Effector memory CD8-positive, alpha-beta T cell (primary cell): ENCODE results near the gene HENMT1.

Experiments
- ATAC-seq: fragments of 150-1000 bp; cut with Tn5 transposase; replicated peaks from 2 replicates; pipeline ENCODE4 v1.10.0; 2021; ENCODE audit warnings: mild to moderate bottlenecking, moderate library complexity
- DNase-seq, 3 experiments: peaks; one replicate each; pipeline ENCODE4 v3.0.0; 2021
- H3K27ac Mint-ChIP-seq, 2 donors: one replicate each; pipeline ENCODE4 v1.8.0; 2022; ENCODE audit warnings: mild to moderate bottlenecking in 2 of 2, mixed read lengths in 2 of 2, moderate library complexity in 2 of 2
- H3K27me3 Mint-ChIP-seq, 2 donors: one replicate each; pipeline ENCODE4 v1.8.0; 2022; ENCODE audit warnings: mixed read lengths in 2 of 2
- H3K36me3 Mint-ChIP-seq: one replicate; pipeline ENCODE4 v1.8.0; 2022; ENCODE audit warnings: mild to moderate bottlenecking, moderate library complexity, mixed read lengths; ENCODE audit not compliant: insufficient read depth
- H3K4me1 Mint-ChIP-seq, 2 donors: one replicate each; pipeline ENCODE4 v1.8.0; 2022; ENCODE audit warnings: low read depth in 2 of 2, mixed read lengths in 2 of 2
- H3K4me3 Mint-ChIP-seq, 2 donors: one replicate each; pipeline ENCODE4 v1.8.0; 2022; ENCODE audit warnings: mild to moderate bottlenecking in 2 of 2, mixed read lengths in 2 of 2, moderate library complexity in 2 of 2
- H3K9me3 Mint-ChIP-seq, 2 donors: one replicate each; pipeline ENCODE4 v1.8.0; 2022; ENCODE audit warnings: mixed read lengths in 2 of 2

Gene HENMT1

DNA sequence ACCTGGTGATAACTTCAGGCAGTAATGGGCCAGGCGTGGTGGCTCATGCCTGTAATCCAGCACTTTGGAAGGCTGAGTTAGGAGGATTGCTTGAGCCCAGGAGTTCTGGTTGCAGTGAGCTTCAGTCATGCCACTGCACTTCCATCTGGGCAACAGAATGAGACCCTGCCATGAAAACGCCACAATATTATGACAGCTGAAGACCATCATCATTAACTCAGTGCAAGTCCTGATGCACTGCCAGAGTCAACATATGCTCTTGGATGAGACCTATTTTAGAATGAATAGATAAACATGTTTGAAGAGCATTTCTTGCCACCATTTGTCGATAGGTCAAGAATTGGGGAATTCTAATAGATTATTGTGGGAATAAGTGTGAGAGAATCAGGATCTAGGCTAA, 26.4 kb downstream of the HENMT1 start:
- H3K9me3 Mint-ChIP-seq: no peaks in the 10 kb centered on the region
- peaks cover 12% of the 10 kb centered on the region for H3K36me3 Mint-ChIP-seq
- no peak overlapping the region for H3K4me3 Mint-ChIP-seq
- no peaks in the 10 kb centered on the region for H3K27me3 Mint-ChIP-seq
- no peaks in the 10 kb centered on the region for H3K4me1 Mint-ChIP-seq
- ATAC-seq (no peak), DNase-seq (no peak)
- H3K27ac Mint-ChIP-seq: no peak overlapping the region

GRCh38 chr1:108628665-108629064, 32.2 kb downstream of the HENMT1 start:
- Mint-ChIP-seq H3K4me1 (peaks cover 0 to 5% of the 10 kb centered on the region in 2 donors), H3K9me3 (no peaks in the 10 kb centered on the region), H3K27ac (no peak overlapping the region), H3K4me3 (no peak overlapping the region), H3K36me3 (peaks cover 19% of the 10 kb centered on the region), H3K27me3 (no peaks in the 10 kb centered on the region)
- ATAC-seq (no peak), DNase-seq (no peak)

DNA sequence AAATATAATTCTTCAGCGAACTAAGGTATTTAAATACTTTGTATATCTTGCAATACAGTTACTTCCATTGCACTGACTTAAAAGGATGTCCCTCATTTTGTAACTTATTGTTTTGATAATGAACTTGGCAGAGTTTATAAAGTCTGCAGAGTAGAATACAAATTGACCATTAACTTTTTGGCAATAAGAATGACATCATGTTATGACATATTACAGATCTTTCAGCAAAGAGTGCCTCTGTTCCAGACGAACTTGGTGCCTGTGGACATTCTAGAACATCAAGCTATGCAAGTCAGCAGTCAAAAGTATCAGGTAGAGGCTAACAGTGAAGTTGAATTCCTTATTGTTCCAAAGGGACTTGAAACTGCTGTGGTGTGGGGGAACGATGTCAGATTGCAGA, 32.9 kb downstream of the HENMT1 start:
- no peak overlapping the region for H3K4me3 Mint-ChIP-seq
- ATAC-seq: no peak
- H3K27me3 Mint-ChIP-seq: no peaks in the 10 kb centered on the region
- DNase-seq: no peak
- H3K4me1 Mint-ChIP-seq: peaks cover 0 to 5% of the 10 kb centered on the region in 2 donors
- H3K36me3 Mint-ChIP-seq: peaks cover 12% of the 10 kb centered on the region
- H3K27ac Mint-ChIP-seq: no peak overlapping the region
- no peaks in the 10 kb centered on the region for H3K9me3 Mint-ChIP-seq

- Mint-ChIP-seq H3K4me1 (peaks cover 0 to 5% of the 10 kb centered on the region in 2 donors), H3K36me3 (peaks cover 10% of the 10 kb centered on the region), H3K27ac (peak overlapping the region in 1 of 2 donors; percentile 85), H3K27me3 (no peaks in the 10 kb centered on the region), H3K4me3 (no peak overlapping the region), H3K9me3 (no peaks in the 10 kb centered on the region)
- DNase-seq (no peak), ATAC-seq (no peak)
These were observed 33.6 kb downstream of the HENMT1 start for GRCh38 chr1:108627256-108627655.

- DNase-seq (no peak), ATAC-seq (no peak)
- Mint-ChIP-seq H3K9me3 (no peaks in the 10 kb centered on the region), H3K4me3 (no peak overlapping the region), H3K36me3 (peaks cover 12% of the 10 kb centered on the region), H3K4me1 (peaks cover 0 to 5% of the 10 kb centered on the region in 2 donors), H3K27me3 (no peaks in the 10 kb centered on the region), H3K27ac (peak overlapping the region in 1 of 2 donors; percentile 39)
These were observed 36.8 kb downstream of the HENMT1 start for GRCh38 chr1:108624069-108624468.

DNA sequence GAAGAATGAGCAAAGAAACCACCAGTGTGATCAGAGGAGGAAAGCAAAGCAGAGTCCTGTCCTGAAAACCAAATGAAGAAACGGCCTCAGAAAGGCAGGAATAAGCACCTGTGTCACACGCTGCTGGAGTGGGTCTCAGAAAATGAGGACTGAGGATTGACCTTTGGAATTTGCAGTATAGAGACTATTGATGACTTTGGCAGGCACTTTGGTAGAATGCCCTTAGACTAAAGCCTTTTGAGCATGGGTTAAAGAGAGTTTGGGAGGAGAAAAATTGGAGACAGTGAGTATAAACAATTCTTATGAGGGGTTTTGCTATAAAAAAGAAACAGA, 43.2 kb downstream of the HENMT1 start:
- Mint-ChIP-seq H3K27me3 (no peaks in the 10 kb centered on the region), H3K36me3 (peaks cover 3% of the 10 kb centered on the region), H3K4me1 (no peaks in the 10 kb centered on the region), H3K9me3 (no peaks in the 10 kb centered on the region), H3K27ac (no peak overlapping the region), H3K4me3 (no peak overlapping the region)
- no peak for ATAC-seq
- no peak for DNase-seq

- Mint-ChIP-seq H3K4me3 (no peak overlapping the region), H3K9me3 (no peaks in the 10 kb centered on the region), H3K27me3 (no peaks in the 10 kb centered on the region), H3K27ac (no peak overlapping the region), H3K36me3 (peaks cover 3% of the 10 kb centered on the region), H3K4me1 (no peaks in the 10 kb centered on the region)
- ATAC-seq: no peak
- DNase-seq: no peak
These were observed 43.7 kb downstream of the HENMT1 start for GRCh38 chr1:108617008-108617723.

DNA sequence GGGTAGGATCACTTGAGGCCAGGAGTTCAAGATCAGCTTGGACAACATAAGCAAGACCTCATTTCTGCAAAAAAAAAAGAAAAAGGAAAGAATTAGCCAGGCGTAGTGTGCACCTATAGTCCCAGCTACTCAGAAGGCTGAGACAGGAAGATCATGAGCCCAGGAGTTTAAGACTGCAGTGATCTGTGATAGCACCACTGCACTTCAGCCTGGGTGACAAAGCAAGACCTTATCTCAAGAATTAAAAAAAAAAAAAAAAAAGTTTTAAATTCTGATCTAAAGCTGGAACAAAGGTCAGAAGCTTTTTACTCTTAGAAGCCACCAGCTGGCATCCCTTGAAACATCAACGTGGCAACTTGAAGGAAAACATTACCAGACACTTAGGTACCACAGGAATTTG, 45.3 kb downstream of the HENMT1 start:
- Mint-ChIP-seq H3K27me3 (no peaks in the 10 kb centered on the region), H3K4me1 (no peaks in the 10 kb centered on the region), H3K36me3 (peaks cover 3% of the 10 kb centered on the region), H3K9me3 (no peaks in the 10 kb centered on the region), H3K4me3 (no peak overlapping the region), H3K27ac (no peak overlapping the region)
- no peak for ATAC-seq
- DNase-seq: no peak

GRCh38 chr1:108612496-108612895, 48.4 kb downstream of the HENMT1 start:
- H3K4me3 Mint-ChIP-seq: no peak overlapping the region
- H3K36me3 Mint-ChIP-seq: peaks cover 3% of the 10 kb centered on the region
- H3K27ac Mint-ChIP-seq: no peak overlapping the region
- H3K27me3 Mint-ChIP-seq: no peaks in the 10 kb centered on the region
- no peaks in the 10 kb centered on the region for H3K9me3 Mint-ChIP-seq
- DNase-seq (no peak), ATAC-seq (no peak)
- peaks cover 0 to 1% of the 10 kb centered on the region in 2 donors for H3K4me1 Mint-ChIP-seq

DNA sequence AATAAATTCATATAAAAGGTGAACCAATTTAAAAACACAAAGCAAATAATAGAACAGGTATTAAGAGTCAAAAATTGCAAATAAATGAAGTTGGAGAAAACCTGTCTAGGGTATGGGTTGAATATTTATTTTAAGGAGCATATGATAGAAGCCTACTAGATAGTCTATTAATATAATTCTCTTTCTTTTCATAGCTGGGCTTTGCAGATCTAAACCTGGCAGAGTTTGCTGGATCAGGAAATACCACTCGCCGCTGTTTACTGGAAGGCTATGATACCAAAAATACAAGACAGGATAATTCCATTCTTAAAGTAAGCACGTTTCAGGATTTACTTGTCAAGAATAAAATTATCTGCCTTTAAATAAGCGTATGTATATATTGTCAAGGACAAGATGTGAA, 48.9 kb downstream of the HENMT1 start:
- Mint-ChIP-seq H3K27ac (no peak overlapping the region), H3K4me1 (peaks cover 0 to 1% of the 10 kb centered on the region in 2 donors), H3K36me3 (peaks cover 3% of the 10 kb centered on the region), H3K27me3 (no peaks in the 10 kb centered on the region), H3K4me3 (no peak overlapping the region), H3K9me3 (no peaks in the 10 kb centered on the region)
- DNase-seq (no peak), ATAC-seq (no peak)

DNA sequence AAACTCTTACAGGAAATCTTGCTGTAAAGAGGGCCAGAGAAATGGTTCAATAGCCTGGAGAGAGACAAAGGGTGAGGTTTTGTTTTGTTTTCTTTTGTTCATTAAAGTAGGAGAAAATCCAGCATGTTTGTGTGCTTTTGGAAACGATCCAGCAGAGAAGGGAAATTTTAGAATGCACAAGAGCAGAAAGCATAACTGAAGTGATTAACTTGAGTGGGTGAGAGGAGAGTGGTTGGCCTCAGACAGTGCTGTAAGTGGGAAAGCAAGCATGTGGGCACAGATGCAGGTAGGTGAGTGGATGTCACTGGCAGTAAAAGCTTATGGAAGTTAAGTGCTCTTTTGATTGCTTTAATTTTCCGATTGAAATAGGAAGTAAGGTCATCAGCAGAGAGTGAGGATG, 50.8 kb downstream of the HENMT1 start:
- Mint-ChIP-seq H3K4me1 (peaks cover 0 to 1% of the 10 kb centered on the region in 2 donors), H3K9me3 (no peaks in the 10 kb centered on the region), H3K27ac (no peak overlapping the region), H3K36me3 (peaks cover 5% of the 10 kb centered on the region), H3K27me3 (no peaks in the 10 kb centered on the region), H3K4me3 (no peak overlapping the region)
- ATAC-seq: no peak
- no peak for DNase-seq

DNA sequence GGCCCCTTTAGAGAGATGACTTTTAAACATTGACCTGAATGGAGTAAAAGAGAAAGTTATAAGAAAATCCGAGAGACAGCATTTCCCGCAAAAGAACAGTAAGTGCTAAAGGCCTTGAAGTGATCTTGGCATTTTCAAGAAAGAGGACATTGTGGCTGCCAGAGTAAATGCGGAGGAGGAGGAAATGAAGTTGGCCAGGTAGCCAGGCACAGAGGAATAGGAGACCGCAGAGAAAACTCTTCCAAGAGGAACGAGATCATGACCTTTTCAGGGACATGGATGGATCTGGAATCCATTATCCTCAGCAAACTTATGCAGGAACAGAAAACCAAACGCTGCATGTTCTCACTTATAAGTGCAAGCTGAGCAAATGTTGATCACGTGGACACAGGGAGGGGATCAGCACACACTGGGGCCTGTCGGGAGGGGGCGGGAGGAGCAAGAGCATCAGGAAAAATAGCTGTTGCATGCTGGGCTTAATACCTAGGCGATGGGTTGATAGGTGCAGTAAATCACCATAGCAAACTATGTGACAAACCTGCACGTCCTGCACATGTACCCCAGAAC, 51.3 kb downstream of the HENMT1 start:
- H3K27ac Mint-ChIP-seq: no peak overlapping the region
- no peak overlapping the region for H3K4me3 Mint-ChIP-seq
- ATAC-seq: no peak
- H3K27me3 Mint-ChIP-seq: no peaks in the 10 kb centered on the region
- peaks cover 0 to 1% of the 10 kb centered on the region in 2 donors for H3K4me1 Mint-ChIP-seq
- H3K36me3 Mint-ChIP-seq: peaks cover 7% of the 10 kb centered on the region
- no peak for DNase-seq
- H3K9me3 Mint-ChIP-seq: no peaks in the 10 kb centered on the region

- no peaks in the 10 kb centered on the region for H3K9me3 Mint-ChIP-seq
- H3K27ac Mint-ChIP-seq: no peak overlapping the region
- DNase-seq: no peak
- no peaks in the 10 kb centered on the region for H3K27me3 Mint-ChIP-seq
- no peak for ATAC-seq
- peaks cover 0 to 1% of the 10 kb centered on the region in 2 donors for H3K4me1 Mint-ChIP-seq
- no peak overlapping the region for H3K4me3 Mint-ChIP-seq
- peaks cover 10% of the 10 kb centered on the region for H3K36me3 Mint-ChIP-seq
These were observed 54.4 kb downstream of the HENMT1 start for GRCh38 chr1:108606478-108606877.

DNA sequence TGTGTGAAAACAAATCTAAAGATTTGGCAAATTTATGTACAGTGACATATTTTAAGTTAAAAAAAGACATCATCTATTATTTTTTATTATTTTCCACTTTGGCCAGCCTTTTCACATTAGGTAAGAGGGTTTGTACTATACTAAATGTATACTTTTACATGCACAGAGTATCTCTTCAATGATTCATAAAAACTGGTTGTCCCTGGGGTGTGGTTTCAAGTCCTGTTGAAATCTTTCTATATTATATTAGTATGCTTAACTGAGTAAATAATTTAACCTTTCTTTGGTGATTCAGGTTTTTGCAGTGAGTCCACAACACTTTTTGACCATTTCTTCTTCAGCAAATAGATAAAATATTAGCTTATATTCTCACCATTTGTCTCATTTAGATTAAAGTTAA, 55.3 kb downstream of the HENMT1 start:
- Mint-ChIP-seq H3K9me3 (no peaks in the 10 kb centered on the region), H3K4me1 (peaks cover 0 to 1% of the 10 kb centered on the region in 2 donors), H3K27me3 (no peaks in the 10 kb centered on the region), H3K36me3 (peaks cover 10% of the 10 kb centered on the region), H3K27ac (no peak overlapping the region), H3K4me3 (no peak overlapping the region)
- ATAC-seq: no peak
- no peak for DNase-seq
